Natural killer cell treated with Interleukin-12 subunit alpha and Interleukin-12 subunit beta and Interleukin-15 and Interleukin-18, amount 100 ng/mL, for 72 hours (primary cell): Measurements from ENCODE around the gene LSM6. TPM values are rescaled to one million over a fixed set of nuclear protein-coding genes. Genes with fewer than 3 reads are reported as not detected.

ENCODE experiments used
- ATAC-seq, 2 donors: fragments of 150-1000 bp; cut with Tn5 transposase in 1 of 2; sonication (Bioruptor Pico), chemical (Tn5 transposase) in 1 of 2; 2 replicates each; pipeline ENCODE4 v1.10.0; 2021
- DNase-seq: peaks from one replicate; pipeline ENCODE4 v3.0.0; 2022; ENCODE audit warnings: low spot score
- H3K27ac Mint-ChIP-seq, 2 donors: 1 replicate in 1 of 2; 2 replicates in 1 of 2; pipeline ENCODE4 v1.8.0; 2022; ENCODE audit warnings: mixed read lengths in 2 of 2, mild to moderate bottlenecking in 1 of 2, moderate library complexity in 1 of 2
- H3K27me3 Mint-ChIP-seq, 2 donors: 1 replicate in 1 of 2; 2 replicates in 1 of 2; pipeline ENCODE4 v1.8.0; 2022; ENCODE audit warnings: mixed read lengths in 2 of 2
- H3K36me3 Mint-ChIP-seq: one replicate; pipeline ENCODE4 v1.8.0; 2022; ENCODE audit warnings: mixed read lengths
- H3K4me1 Mint-ChIP-seq, 2 donors: 1 replicate in 1 of 2; 2 replicates in 1 of 2; pipeline ENCODE4 v1.8.0; 2022; ENCODE audit warnings: low read depth in 2 of 2, mixed read lengths in 2 of 2, mild to moderate bottlenecking in 1 of 2
- H3K4me3 Mint-ChIP-seq: one replicate; pipeline ENCODE4 v1.8.0; 2022; ENCODE audit warnings: mixed read lengths
- H3K9me3 Mint-ChIP-seq: 2 replicates; pipeline ENCODE4 v1.8.0; 2022; ENCODE audit warnings: mixed read lengths
- total RNA-seq, 2 donors: library from RNA; stranded (reverse); gene quantifications; one replicate each; pipeline ENCODE4 v1.2.3, GENCODE V29; 2022

LSM6 gene
- total RNA-seq, 2 donors from 2014 or later: 34.8 to 61.6 TPM

DNA sequence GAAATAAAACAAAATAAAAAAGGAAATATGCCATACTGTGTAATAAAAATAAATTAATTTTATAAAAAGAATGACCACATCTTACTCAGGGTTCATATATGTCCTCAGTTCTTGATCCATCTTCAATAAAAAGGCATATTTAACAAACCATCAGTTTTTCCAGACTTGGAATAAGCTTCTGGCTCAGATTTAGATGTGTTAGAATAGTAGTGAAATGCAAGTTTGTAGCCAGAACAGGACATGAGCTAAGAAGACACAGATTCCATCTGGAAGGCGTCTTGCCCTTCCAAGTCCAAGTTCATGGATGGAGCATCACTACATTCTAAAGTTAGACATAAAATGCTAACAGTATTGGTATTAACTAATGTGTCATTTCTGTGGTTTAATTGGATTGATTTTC lies 10.3 kb upstream of the LSM6 start:
- H3K27me3 Mint-ChIP-seq: peaks cover 20 to 29% of the 10 kb centered on the region in 2 donors
- H3K36me3 Mint-ChIP-seq: peaks cover 9% of the 10 kb centered on the region
- no peak for DNase-seq
- peaks cover 6% of the 10 kb centered on the region for H3K9me3 Mint-ChIP-seq
- ATAC-seq: no peak
- H3K27ac Mint-ChIP-seq: no peak overlapping the region
- no peak overlapping the region for H3K4me3 Mint-ChIP-seq
- peaks cover 0 to 4% of the 10 kb centered on the region in 2 donors for H3K4me1 Mint-ChIP-seq

- no peak for ATAC-seq
- Mint-ChIP-seq H3K9me3 (peaks cover 6% of the 10 kb centered on the region), H3K4me3 (no peak overlapping the region), H3K4me1 (peaks cover 0 to 4% of the 10 kb centered on the region in 2 donors), H3K27ac (no peak overlapping the region), H3K36me3 (peaks cover 9% of the 10 kb centered on the region), H3K27me3 (peaks cover 16 to 25% of the 10 kb centered on the region in 2 donors)
- no peak for DNase-seq
Observed at GRCh38 chr4:146165840-146166239, 9.7 kb upstream of the LSM6 start.

GRCh38 chr4:146170149-146170548 lies 5.4 kb upstream of the LSM6 start:
- Mint-ChIP-seq H3K27ac (no peak overlapping the region), H3K36me3 (no peaks in the 10 kb centered on the region), H3K4me3 (no peak overlapping the region), H3K4me1 (peaks cover 0 to under 1% of the 10 kb centered on the region in 2 donors), H3K9me3 (no peaks in the 10 kb centered on the region), H3K27me3 (peaks cover 7 to 9% of the 10 kb centered on the region in 2 donors)
- DNase-seq: no peak
- ATAC-seq: no peak

GRCh38 chr4:146176891-146177290 lies 1.4 kb downstream of the LSM6 start:
- H3K4me1 Mint-ChIP-seq: peaks cover 30 to 44% of the 10 kb centered on the region in 2 donors

GRCh38 chr4:146178126-146178525 lies 2.6 kb downstream of the LSM6 start:
- no peak for DNase-seq
- H3K9me3 Mint-ChIP-seq: no peaks in the 10 kb centered on the region
- peak overlapping the region; percentile 29 for H3K4me3 Mint-ChIP-seq
- peaks cover 7% of the 10 kb centered on the region for H3K36me3 Mint-ChIP-seq
- H3K27me3 Mint-ChIP-seq: no peaks in the 10 kb centered on the region
- peaks cover 36 to 51% of the 10 kb centered on the region in 2 donors for H3K4me1 Mint-ChIP-seq
- peak overlapping the region in 1 of 2 donors; percentile 72 for H3K27ac Mint-ChIP-seq
- no peak for ATAC-seq

More at GRCh38 chr4:146176891-146177290, 1.4 kb downstream of the LSM6 start:
- H3K27ac Mint-ChIP-seq: peak overlapping the region; percentile 86 to 89
- H3K27me3 Mint-ChIP-seq: peaks cover 0 to 2% of the 10 kb centered on the region in 2 donors
- DNase-seq (no peak), ATAC-seq (no peak)
- no peaks in the 10 kb centered on the region for H3K36me3 Mint-ChIP-seq
- H3K4me3 Mint-ChIP-seq: peak overlapping the region; percentile 92
- H3K9me3 Mint-ChIP-seq: no peaks in the 10 kb centered on the region

DNA sequence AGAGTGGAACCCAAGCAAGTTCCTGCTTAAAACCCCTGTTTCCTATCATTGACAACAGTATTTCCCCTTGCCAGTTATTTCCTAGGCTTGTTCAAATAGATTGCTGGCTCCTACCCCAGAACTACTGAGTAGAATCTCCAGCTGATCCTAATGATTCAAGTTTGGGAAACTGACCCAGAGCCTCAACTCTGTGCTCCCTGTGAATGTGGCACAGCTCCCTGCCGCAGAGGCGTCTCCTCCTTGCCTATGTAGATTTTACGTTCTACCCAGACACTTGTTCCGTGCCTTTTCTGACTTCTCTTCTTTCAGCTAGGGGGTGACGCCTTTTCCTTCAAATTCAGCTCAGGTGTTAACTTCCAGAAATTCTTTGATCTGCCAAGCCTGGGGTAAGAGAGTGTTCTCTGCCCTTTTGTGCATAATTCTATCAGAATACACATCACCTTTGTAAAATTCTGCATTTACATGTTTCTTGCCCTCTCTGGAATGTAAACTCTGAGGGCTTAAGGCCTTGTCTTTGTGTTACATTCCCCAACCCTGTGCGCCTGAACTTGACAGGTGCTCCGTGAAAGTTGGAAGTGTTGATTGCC lies 4.4 kb downstream of the LSM6 start:
- H3K9me3 Mint-ChIP-seq: no peaks in the 10 kb centered on the region
- no peak for ATAC-seq
- peak overlapping the region in 1 of 2 donors; percentile 28 for H3K27ac Mint-ChIP-seq

DNA sequence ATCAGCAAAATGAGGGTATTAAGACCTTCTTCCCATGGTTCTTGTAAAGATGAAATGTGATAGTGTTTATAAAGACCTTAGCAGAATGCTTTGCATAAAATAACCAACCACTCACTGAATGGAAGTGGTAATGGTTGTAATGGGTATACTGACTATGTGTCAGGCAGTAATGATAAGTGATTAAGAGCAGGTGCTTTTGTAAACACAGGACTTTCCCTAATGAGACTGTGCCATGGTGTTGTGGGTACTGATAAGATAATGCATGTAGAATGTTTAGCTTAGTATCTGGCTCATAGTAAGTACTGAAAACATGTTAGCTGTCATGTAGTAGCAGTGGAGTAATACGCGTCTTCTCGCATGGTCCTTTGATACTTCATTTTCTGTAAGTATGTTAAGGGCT lies 6.9 kb downstream of the LSM6 start:
- no peaks in the 10 kb centered on the region for H3K9me3 Mint-ChIP-seq
- H3K36me3 Mint-ChIP-seq: peaks cover 16% of the 10 kb centered on the region
- no peak for DNase-seq
- ATAC-seq: no peak
- H3K27me3 Mint-ChIP-seq: no peaks in the 10 kb centered on the region
- H3K4me3 Mint-ChIP-seq: no peak overlapping the region
- H3K4me1 Mint-ChIP-seq: peaks cover 29 to 36% of the 10 kb centered on the region in 2 donors
- H3K27ac Mint-ChIP-seq: no peak overlapping the region

More for the DNA sequence above, 4.4 kb downstream of the LSM6 start:
- DNase-seq: no peak
- Mint-ChIP-seq H3K36me3 (peaks cover 9% of the 10 kb centered on the region), H3K27me3 (no peaks in the 10 kb centered on the region), H3K4me1 (peaks cover 36 to 51% of the 10 kb centered on the region in 2 donors), H3K4me3 (no peak overlapping the region)

DNA sequence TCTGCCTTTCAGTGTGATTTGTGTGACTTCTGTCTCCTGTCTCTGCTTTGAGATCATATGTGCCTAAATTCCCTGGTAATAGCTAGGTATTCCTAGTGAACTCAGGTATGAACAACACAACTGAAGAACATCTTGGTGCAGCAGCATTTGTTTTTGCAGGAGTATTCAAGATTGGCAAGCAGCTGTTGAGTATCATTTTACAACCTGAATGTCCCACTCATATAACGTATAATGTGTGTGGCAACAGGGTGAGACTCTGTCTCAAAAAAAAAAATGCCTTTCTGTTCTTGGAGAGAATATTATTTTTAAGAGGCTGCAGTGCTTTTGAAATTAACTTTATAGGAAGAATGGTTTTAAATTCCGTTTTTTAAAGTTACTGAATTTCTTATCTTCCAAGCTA lies 7.7 kb downstream of the LSM6 start:
- DNase-seq: no peak
- no peak for ATAC-seq
- no peaks in the 10 kb centered on the region for H3K9me3 Mint-ChIP-seq
- H3K4me3 Mint-ChIP-seq: no peak overlapping the region
- no peaks in the 10 kb centered on the region for H3K27me3 Mint-ChIP-seq
- H3K27ac Mint-ChIP-seq: no peak overlapping the region
- peaks cover 25 to 31% of the 10 kb centered on the region in 2 donors for H3K4me1 Mint-ChIP-seq
- peaks cover 17% of the 10 kb centered on the region for H3K36me3 Mint-ChIP-seq

- ATAC-seq (no peak), DNase-seq (no peak)
- H3K4me1 Mint-ChIP-seq: peaks cover 10 to 11% of the 10 kb centered on the region in 2 donors
- H3K36me3 Mint-ChIP-seq: peaks cover 23% of the 10 kb centered on the region
- H3K27ac Mint-ChIP-seq: no peak overlapping the region
- no peaks in the 10 kb centered on the region for H3K27me3 Mint-ChIP-seq
- H3K9me3 Mint-ChIP-seq: no peaks in the 10 kb centered on the region
- no peak overlapping the region for H3K4me3 Mint-ChIP-seq
Observed at GRCh38 chr4:146186041-146186440, 10.5 kb downstream of the LSM6 start.

GRCh38 chr4:146186596-146186995 lies 11.1 kb downstream of the LSM6 start:
- H3K27ac Mint-ChIP-seq: no peak overlapping the region
- no peak for ATAC-seq
- no peaks in the 10 kb centered on the region for H3K9me3 Mint-ChIP-seq
- H3K27me3 Mint-ChIP-seq: no peaks in the 10 kb centered on the region
- H3K4me3 Mint-ChIP-seq: no peak overlapping the region
- H3K4me1 Mint-ChIP-seq: peaks cover 7 to 8% of the 10 kb centered on the region in 2 donors
- DNase-seq: no peak
- H3K36me3 Mint-ChIP-seq: peaks cover 28% of the 10 kb centered on the region

DNA sequence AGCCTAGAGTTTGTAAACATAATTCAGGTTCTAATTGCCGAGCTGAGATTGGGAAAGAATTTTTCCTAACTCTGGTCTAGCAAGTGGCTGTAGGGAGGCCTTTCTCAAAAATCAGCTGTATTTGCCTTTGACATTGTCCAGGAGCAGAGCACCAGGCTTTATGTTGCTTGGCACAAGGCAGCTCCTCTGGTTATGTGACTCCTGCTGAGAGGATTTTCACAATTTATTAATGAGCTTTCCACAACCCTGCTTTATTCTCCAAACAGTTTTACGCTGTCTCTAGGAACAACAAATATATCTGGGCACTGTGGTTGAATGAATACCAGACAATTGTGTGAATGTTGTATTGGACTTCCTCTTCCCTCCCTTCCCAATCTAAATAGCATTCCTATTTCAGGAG lies 14.9 kb downstream of the LSM6 start:
- no peak overlapping the region for H3K4me3 Mint-ChIP-seq
- H3K4me1 Mint-ChIP-seq: no peaks in the 10 kb centered on the region
- no peak for DNase-seq
- H3K27ac Mint-ChIP-seq: no peak overlapping the region
- H3K36me3 Mint-ChIP-seq: peaks cover 27% of the 10 kb centered on the region
- no peaks in the 10 kb centered on the region for H3K27me3 Mint-ChIP-seq
- H3K9me3 Mint-ChIP-seq: no peaks in the 10 kb centered on the region
- ATAC-seq: no peak

DNA sequence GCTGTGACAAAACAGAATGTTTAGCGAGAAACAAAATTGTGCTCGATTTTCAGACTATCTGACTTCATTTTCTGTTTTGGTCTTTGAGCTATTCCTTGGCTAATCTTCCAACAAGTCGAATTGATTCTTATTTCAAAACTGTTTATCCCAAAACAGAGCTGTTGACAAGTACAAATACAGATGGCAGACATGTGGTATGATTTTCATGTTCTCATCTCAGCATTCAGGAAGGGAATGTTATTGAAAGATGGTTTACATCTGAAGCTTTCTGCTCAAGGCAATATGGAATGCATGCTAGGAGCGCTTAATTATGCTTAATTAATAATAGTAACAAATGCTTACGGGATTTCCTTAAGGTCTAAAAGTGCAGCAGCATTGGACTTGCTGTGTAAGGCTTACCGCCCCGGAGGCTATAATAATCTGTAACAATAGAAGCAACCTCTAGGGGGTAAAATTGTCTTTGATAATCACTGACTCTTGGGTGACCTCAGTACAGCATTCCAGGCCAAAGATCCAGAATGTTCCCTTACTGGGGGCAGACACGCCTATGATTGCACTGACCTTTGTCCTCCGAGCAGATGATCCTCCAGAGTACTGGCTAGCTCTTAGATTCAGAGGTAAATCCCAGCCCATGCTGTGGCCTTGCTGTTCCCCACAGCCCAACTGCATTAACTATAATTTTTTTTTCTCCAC lies 16.4 kb downstream of the LSM6 start:
- no peaks in the 10 kb centered on the region for H3K27me3 Mint-ChIP-seq
- no peak overlapping the region for H3K27ac Mint-ChIP-seq
- no peaks in the 10 kb centered on the region for H3K4me1 Mint-ChIP-seq
- H3K36me3 Mint-ChIP-seq: peaks cover 22% of the 10 kb centered on the region
- H3K9me3 Mint-ChIP-seq: no peaks in the 10 kb centered on the region
- DNase-seq (no peak), ATAC-seq (no peak)
- no peak overlapping the region for H3K4me3 Mint-ChIP-seq

DNA sequence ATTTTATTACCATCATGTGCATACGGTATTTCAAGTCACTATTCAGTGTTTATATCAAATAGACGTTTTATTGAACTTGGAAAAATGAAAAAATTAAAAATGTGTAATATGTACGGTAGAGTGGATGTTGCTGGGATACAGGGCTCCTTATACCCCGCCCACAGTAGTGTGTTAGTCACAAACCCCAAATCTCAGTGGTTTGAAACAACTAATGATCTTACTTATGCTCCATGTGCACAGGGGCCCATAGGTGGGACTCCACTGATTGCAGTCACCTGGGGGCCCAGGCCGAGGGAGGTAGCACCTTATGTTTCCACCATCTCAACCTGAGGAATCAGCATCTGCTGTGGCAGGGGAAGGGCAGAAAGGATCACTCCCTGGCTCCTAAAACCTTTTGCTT lies 18.1 kb downstream of the LSM6 start:
- H3K9me3 Mint-ChIP-seq: no peaks in the 10 kb centered on the region
- H3K4me3 Mint-ChIP-seq: no peak overlapping the region
- DNase-seq (no peak), ATAC-seq (no peak)
- no peaks in the 10 kb centered on the region for H3K4me1 Mint-ChIP-seq
- H3K36me3 Mint-ChIP-seq: peaks cover 15% of the 10 kb centered on the region
- no peaks in the 10 kb centered on the region for H3K27me3 Mint-ChIP-seq
- no peak overlapping the region for H3K27ac Mint-ChIP-seq

- Mint-ChIP-seq H3K4me3 (no peak overlapping the region), H3K9me3 (no peaks in the 10 kb centered on the region), H3K4me1 (no peaks in the 10 kb centered on the region), H3K27me3 (no peaks in the 10 kb centered on the region), H3K27ac (no peak overlapping the region), H3K36me3 (peaks cover 15% of the 10 kb centered on the region)
- no peak for ATAC-seq
- no peak for DNase-seq
Observed at GRCh38 chr4:146194212-146194611, 18.7 kb downstream of the LSM6 start.
